HG02588 (cell line): Measurements from ENCODE around the gene TMEM238.
"Not testable (repeated sequence)": the region's sequence is repeated elsewhere in the genome, so short reads cannot be mapped to it uniquely, and the experiment has no call there.

Experiments
- ATAC-seq: cut with Tn5 transposase; IDR thresholded peaks from one replicate; pipeline ENCODE4 v1.9.1; 2021; ENCODE audit warnings: mild to moderate bottlenecking, moderate library complexity; ENCODE audit not compliant: unreplicated experiment

The TMEM238 gene

GRCh38 chr19:55402509-55402908, 18.4 kb upstream of the TMEM238 start:
- ATAC-seq: no peak

- ATAC-seq: not testable (repeated sequence)
Measured at GRCh38 chr19:55401390-55401789, 17.3 kb upstream of the TMEM238 start.

GRCh38 chr19:55400281-55401087, 16.4 kb upstream of the TMEM238 start:
- ATAC-seq: no peak

- ATAC-seq: no peak
Measured at GRCh38 chr19:55398200-55398925, 14.3 kb upstream of the TMEM238 start.

GRCh38 chr19:55392820-55393761, 9.0 kb upstream of the TMEM238 start:
- no peak for ATAC-seq

GRCh38 chr19:55391702-55392615, 7.9 kb upstream of the TMEM238 start:
- ATAC-seq: no peak

- ATAC-seq: no peak
Measured at GRCh38 chr19:55391191-55391670, 7.1 kb upstream of the TMEM238 start.

GRCh38 chr19:55390461-55390880, 6.4 kb upstream of the TMEM238 start:
- no peak for ATAC-seq

- no peak for ATAC-seq
Measured at GRCh38 chr19:55389386-55390317, 5.6 kb upstream of the TMEM238 start.

- no peak for ATAC-seq
Measured at GRCh38 chr19:55387736-55388497, 3.8 kb upstream of the TMEM238 start.

- ATAC-seq: no peak
Measured at GRCh38 chr19:55386493-55386971, 2.4 kb upstream of the TMEM238 start.

- peak; percentile 61 for ATAC-seq
Measured at GRCh38 chr19:55385724-55386492, 1.8 kb upstream of the TMEM238 start, which contains the start of gene RPL28. TSS of gene RPL28 (plus strand) at chr19:55385932. CDS start at chr19:55386358, 426 bp downstream.

- peak; percentile 47 for ATAC-seq
Measured at GRCh38 chr19:55384920-55385723, 1.0 kb upstream of the TMEM238 start.

- no peak for ATAC-seq
Measured at GRCh38 chr19:55383279-55384130, 587 bp downstream of the TMEM238 start.

- ATAC-seq: no peak
Measured at GRCh38 chr19:55382522-55383054, 1.5 kb downstream of the TMEM238 start.
